ENCODE measurements around the gene LLPH.

Gene LLPH

DNA sequence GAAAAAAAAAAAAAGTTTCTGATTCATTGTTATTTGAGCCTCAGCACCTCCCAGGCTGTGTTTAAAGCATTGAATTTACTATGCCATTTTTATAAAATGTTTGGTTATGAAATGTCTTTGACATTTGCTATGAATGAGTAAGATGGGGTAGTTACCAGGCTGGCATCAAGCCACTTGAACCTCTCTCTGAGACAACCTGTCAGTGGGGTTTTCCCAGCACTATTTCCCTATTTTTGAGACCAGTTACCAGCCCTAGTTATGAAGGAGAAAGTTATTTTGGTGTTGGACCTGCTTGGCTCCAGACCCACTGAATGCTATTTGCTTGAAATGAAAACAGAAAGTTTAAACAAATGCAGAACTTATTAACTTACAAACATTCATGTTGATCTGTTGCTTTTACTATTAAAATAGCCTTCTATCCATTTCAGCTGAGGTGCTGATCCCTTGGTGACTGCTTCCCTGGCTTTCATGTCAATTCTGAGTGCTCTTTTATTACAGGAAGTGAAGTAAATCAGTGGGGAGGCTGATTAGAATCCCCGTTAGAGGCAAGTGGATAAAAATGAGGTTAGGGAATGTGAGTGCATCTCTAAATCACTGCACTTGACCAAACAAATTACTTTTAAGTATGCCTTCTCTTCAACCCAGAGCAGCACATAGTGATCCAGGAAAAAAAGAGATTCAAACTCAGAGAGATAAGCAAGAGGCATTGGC lies 37.8 kb downstream of the LLPH start:
- Histone ChIP-seq H3K9ac (no peak overlapping the region), H3K27ac (no peak overlapping the region), H3K79me2 (ENCODE audit: insufficient read depth, low read depth) (no peaks in the 10 kb centered on the region), H3K4me3 (IDR thresholded peaks at IDR 0.05; ENCODE audit: insufficient read depth, low read depth, low read length) (no peak overlapping the region), H3K4me2 (no peak overlapping the region), H3K36me3 (ENCODE audit: insufficient read depth) (no peaks in the 10 kb centered on the region), H3K27me3 (ENCODE audit: insufficient read depth, low read depth) (no peaks in the 10 kb centered on the region), H4K20me1 (ENCODE audit: insufficient read depth) (no peaks in the 10 kb centered on the region), H3K4me1 (ENCODE audit: low read depth, poor library complexity, severe bottlenecking) (no peaks in the 10 kb centered on the region), H2AFZ (ENCODE audit: low read depth) (no peak overlapping the region)
- TF ChIP-seq, protein P1, sequence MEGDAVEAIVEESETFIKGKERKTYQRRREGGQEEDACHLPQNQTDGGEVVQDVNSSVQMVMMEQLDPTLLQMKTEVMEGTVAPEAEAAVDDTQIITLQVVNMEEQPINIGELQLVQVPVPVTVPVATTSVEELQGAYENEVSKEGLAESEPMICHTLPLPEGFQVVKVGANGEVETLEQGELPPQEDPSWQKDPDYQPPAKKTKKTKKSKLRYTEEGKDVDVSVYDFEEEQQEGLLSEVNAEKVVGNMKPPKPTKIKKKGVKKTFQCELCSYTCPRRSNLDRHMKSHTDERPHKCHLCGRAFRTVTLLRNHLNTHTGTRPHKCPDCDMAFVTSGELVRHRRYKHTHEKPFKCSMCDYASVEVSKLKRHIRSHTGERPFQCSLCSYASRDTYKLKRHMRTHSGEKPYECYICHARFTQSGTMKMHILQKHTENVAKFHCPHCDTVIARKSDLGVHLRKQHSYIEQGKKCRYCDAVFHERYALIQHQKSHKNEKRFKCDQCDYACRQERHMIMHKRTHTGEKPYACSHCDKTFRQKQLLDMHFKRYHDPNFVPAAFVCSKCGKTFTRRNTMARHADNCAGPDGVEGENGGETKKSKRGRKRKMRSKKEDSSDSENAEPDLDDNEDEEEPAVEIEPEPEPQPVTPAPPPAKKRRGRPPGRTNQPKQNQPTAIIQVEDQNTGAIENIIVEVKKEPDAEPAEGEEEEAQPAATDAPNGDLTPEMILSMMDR (conservative IDR thresholded peaks at IDR 0.05; ENCODE audit: low read depth, low read length): no peak

DNA sequence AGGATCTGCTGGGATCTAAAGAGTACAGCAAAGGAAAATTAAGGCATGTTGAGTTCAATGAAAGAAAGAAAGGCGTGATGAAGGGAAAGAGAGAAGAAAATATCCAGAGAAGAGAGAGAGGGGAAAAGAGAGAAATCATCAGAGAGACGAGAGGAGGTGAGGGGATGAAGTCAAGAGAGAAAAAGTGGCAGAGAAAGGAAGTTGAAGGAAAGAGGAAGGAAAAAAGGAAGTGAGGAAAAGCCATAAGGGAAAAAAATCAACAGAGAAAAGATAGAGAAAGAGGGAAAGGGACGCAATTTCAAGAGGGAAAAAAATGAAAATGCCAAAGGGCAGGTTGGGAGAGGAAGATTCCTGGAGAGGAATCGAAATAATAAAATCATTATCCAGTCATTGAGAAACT lies 40.4 kb downstream of the LLPH start:
- no peak overlapping the region for H2AFZ ChIP-seq (ENCODE audit: low read depth)
- H4K20me1 ChIP-seq (ENCODE audit: insufficient read depth): no peaks in the 10 kb centered on the region

DNA sequence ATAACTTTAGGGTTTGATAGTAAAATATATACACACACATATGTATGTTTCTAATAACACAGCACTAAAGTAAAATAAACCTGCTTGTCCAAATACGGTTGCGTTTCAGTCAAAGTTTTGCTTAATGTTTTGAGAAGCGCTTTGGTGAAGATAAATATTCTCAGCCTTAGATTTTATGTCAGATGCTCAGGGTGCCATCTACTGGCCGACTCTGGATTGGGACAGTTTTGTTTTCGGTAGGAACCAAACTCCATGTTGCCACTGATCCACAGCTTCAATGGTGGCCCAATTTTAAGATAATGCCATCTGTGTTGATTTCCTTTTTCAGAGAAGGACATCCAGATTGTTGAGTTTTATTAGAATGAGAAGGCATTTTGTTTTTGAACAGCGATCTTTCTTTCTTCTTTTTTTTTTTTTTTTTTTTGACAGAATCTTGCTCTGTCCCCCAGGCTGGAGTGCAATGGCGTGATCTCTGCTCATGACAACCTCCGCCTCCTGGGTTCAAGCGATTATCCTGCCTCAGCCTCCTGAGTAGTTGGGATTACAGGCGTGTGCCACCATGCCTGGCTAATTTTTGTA lies 43.1 kb downstream of the LLPH start:
- Histone ChIP-seq H3K9ac (no peak overlapping the region), H3K4me1 (ENCODE audit: low read depth, poor library complexity, severe bottlenecking) (no peaks in the 10 kb centered on the region), H3K79me2 (ENCODE audit: insufficient read depth, low read depth) (no peaks in the 10 kb centered on the region), H4K20me1 (ENCODE audit: insufficient read depth) (no peaks in the 10 kb centered on the region), H3K36me3 (ENCODE audit: insufficient read depth) (no peaks in the 10 kb centered on the region), H3K27ac (no peak overlapping the region), H2AFZ (ENCODE audit: low read depth) (peak overlapping the region; percentile 7; the same call in 1 of the 2 replicates), H3K4me3 (IDR thresholded peaks at IDR 0.05; ENCODE audit: insufficient read depth, low read depth, low read length) (no peak overlapping the region), H3K27me3 (ENCODE audit: insufficient read depth, low read depth) (no peaks in the 10 kb centered on the region), H3K4me2 (no peak overlapping the region)
- TF ChIP-seq, protein P1 (conservative IDR thresholded peaks at IDR 0.05; ENCODE audit: low read depth, low read length): peak; percentile 97

More for the DNA sequence above, 40.4 kb downstream of the LLPH start:
- H3K27me3 ChIP-seq (ENCODE audit: insufficient read depth, low read depth): no peaks in the 10 kb centered on the region
- H3K4me1 ChIP-seq (ENCODE audit: low read depth, poor library complexity, severe bottlenecking): no peaks in the 10 kb centered on the region
- TF ChIP-seq, protein P1 (conservative IDR thresholded peaks at IDR 0.05; ENCODE audit: low read depth, low read length): no peak
- H3K4me2 ChIP-seq: no peak overlapping the region
- H3K4me3 ChIP-seq (IDR thresholded peaks at IDR 0.05; ENCODE audit: insufficient read depth, low read depth, low read length): no peak overlapping the region
- no peaks in the 10 kb centered on the region for H3K36me3 ChIP-seq (ENCODE audit: insufficient read depth)
- no peak overlapping the region for H3K27ac ChIP-seq
- H3K79me2 ChIP-seq (ENCODE audit: insufficient read depth, low read depth): no peaks in the 10 kb centered on the region
- no peak overlapping the region for H3K9ac ChIP-seq

DNA sequence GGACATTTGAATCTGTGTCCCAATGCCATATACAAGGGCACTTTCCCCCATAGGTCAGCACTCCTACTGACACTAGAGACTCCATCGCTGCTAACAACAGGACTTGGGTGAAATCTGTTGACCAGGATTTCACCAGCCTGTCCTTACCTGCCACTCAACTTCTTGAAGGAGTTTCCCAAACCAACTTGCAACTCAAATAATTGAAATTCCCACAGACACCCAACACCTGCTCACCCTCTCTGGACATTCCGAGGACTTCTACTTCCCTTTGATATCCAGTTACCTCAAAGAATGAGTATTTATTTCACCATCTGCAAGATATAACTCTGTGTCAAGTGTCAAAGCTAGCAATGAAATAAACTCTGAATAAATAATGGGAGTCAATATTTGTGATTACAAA lies 44.6 kb downstream of the LLPH start:
- H3K4me1 ChIP-seq (ENCODE audit: low read depth, poor library complexity, severe bottlenecking): no peaks in the 10 kb centered on the region
- H3K27ac ChIP-seq: no peak overlapping the region
- H4K20me1 ChIP-seq (ENCODE audit: insufficient read depth): no peaks in the 10 kb centered on the region
- H3K9ac ChIP-seq: no peak overlapping the region
- TF ChIP-seq, protein P1 (conservative IDR thresholded peaks at IDR 0.05; ENCODE audit: low read depth, low read length): no peak
- H3K27me3 ChIP-seq (ENCODE audit: insufficient read depth, low read depth): no peaks in the 10 kb centered on the region
- no peaks in the 10 kb centered on the region for H3K36me3 ChIP-seq (ENCODE audit: insufficient read depth)
- no peak overlapping the region for H3K4me2 ChIP-seq
- no peak overlapping the region for H2AFZ ChIP-seq (ENCODE audit: low read depth)
- no peak overlapping the region for H3K4me3 ChIP-seq (IDR thresholded peaks at IDR 0.05; ENCODE audit: insufficient read depth, low read depth, low read length)
- no peaks in the 10 kb centered on the region for H3K79me2 ChIP-seq (ENCODE audit: insufficient read depth, low read depth)
